Measurements from ENCODE around the gene FZR1. TPM values are rescaled to one million over a fixed set of nuclear protein-coding genes. Genes with fewer than 3 reads are reported as not detected.

Gene FZR1
- 10 to 100 TPM; 15.9 to 32.0 (median 21.0) TPM for total RNA-seq

GRCh38 chr19:3505598-3506383 lies at the start of gene FZR1:
TSS of gene FZR1 (plus strand) at chr19:3506311. CDS start at chr19:3522990, 16,679 bp downstream.
- H3K27ac ChIP-seq: peak within 1 kb of the TSS; percentile 80 to 90 (median 84)
- no peaks in the 10 kb centered on the region for H3K36me3 ChIP-seq
- intact Hi-C loops (cut with DNase I; ENCODE audit: low total_unique reads) (loop anchor here (2.0 to 10.0 kb wide), 3 partner anchors 67 to 551 kb away; partner anchors contain the start of genes APBA3, HMG20B and MRPL54), in situ Hi-C loops (cut with MboI; ENCODE audit: low sequenced_read_pairs in 4 of 4) (no loop called here)
- no peaks in the 10 kb centered on the region for H3K27me3 ChIP-seq
- peaks cover 15 to 35% of the 10 kb centered on the region in 2 donors for H3K4me1 ChIP-seq
- H3K4me3 ChIP-seq: peak within 1 kb of the TSS; percentile 56 to 100 (median 82)
- peak; percentile 96 to 98 for DNase-seq
- ATAC-seq: peak; percentile 92 to 95
- H3K9me3 ChIP-seq: no peaks in the 10 kb centered on the region
- no peak for TF ChIP-seq CTCF (IDR thresholded peaks at IDR 0.05 in 4 of 5, conservative IDR thresholded peaks at IDR 0.05 in 1 of 5)
- peak; percentile 88 for TF ChIP-seq POLR2A (IDR thresholded peaks at IDR 0.05)

GRCh38 chr19:3456925-3457527 lies 49.1 kb upstream of the FZR1 start:
- Histone ChIP-seq H3K27me3 (no peaks in the 10 kb centered on the region), H3K4me1 (peaks cover 20 to 24% of the 10 kb centered on the region in 2 donors), H3K4me3 (no peak overlapping the region), H3K36me3 (peaks cover 0 to 59% of the 10 kb centered on the region in 2 donors), H3K9me3 (no peaks in the 10 kb centered on the region), H3K27ac (peak overlapping the region; percentile 77 to 82 (median 79))
- DNase-seq: no peak
- intact Hi-C loops (cut with DNase I; ENCODE audit: low total_unique reads) (no loop called here), in situ Hi-C loops (cut with MboI; ENCODE audit: low sequenced_read_pairs in 4 of 4) (no loop called here)
- ATAC-seq: no peak
- TF ChIP-seq POLR2A (IDR thresholded peaks at IDR 0.05): no peak
- TF ChIP-seq CTCF (IDR thresholded peaks at IDR 0.05 in 4 of 5, conservative IDR thresholded peaks at IDR 0.05 in 1 of 5): no peak

- no peak for DNase-seq
- ATAC-seq: no peak
- intact Hi-C loops (cut with DNase I; ENCODE audit: low total_unique reads) (no loop called here), in situ Hi-C loops (cut with MboI; ENCODE audit: low sequenced_read_pairs in 4 of 4) (no loop called here)
- no peaks in the 10 kb centered on the region for H3K27me3 ChIP-seq
- H3K9me3 ChIP-seq: no peaks in the 10 kb centered on the region
- H3K4me1 ChIP-seq: peaks cover 20 to 24% of the 10 kb centered on the region in 2 donors
- no peak for TF ChIP-seq POLR2A (IDR thresholded peaks at IDR 0.05)
- no peak for TF ChIP-seq CTCF (IDR thresholded peaks at IDR 0.05 in 4 of 5, conservative IDR thresholded peaks at IDR 0.05 in 1 of 5)
- H3K4me3 ChIP-seq: no peak overlapping the region
- peak overlapping the region; percentile 77 to 82 (median 79) for H3K27ac ChIP-seq
- peaks cover 0 to 59% of the 10 kb centered on the region in 2 donors for H3K36me3 ChIP-seq
Measured at GRCh38 chr19:3457528-3458228, 48.4 kb upstream of the FZR1 start.

GRCh38 chr19:3458229-3459088 lies 47.7 kb upstream of the FZR1 start:
- DNase-seq (no peak), ATAC-seq (no peak)
- peaks cover 20 to 24% of the 10 kb centered on the region in 2 donors for H3K4me1 ChIP-seq
- in situ Hi-C loops (cut with MboI; ENCODE audit: low sequenced_read_pairs in 4 of 4): no loop called here
- TF ChIP-seq CTCF (IDR thresholded peaks at IDR 0.05 in 4 of 5, conservative IDR thresholded peaks at IDR 0.05 in 1 of 5) (no peak), POLR2A (IDR thresholded peaks at IDR 0.05) (no peak)
- intact Hi-C loops (cut with DNase I; ENCODE audit: low total_unique reads): no loop called here
- peak overlapping the region; percentile 77 to 82 (median 79) for H3K27ac ChIP-seq
- peaks cover 0 to 59% of the 10 kb centered on the region in 2 donors for H3K36me3 ChIP-seq
- no peaks in the 10 kb centered on the region for H3K9me3 ChIP-seq
- H3K27me3 ChIP-seq: no peaks in the 10 kb centered on the region
- H3K4me3 ChIP-seq: no peak overlapping the region

All from gastrocnemius medialis (tissue), 4 donors.